ENCODE results near the gene HES5. TPM values are rescaled to one million over a fixed set of nuclear protein-coding genes. Genes with fewer than 3 reads are reported as not detected.

Gene HES5
- total RNA-seq, 1 donor from 2014 or later: 1.6 TPM

GRCh38 chr1:2486041-2486440, 44.0 kb downstream of the HES5 start:
- Histone ChIP-seq H3K27me3 (ENCODE audit: control insufficient read depth in 3 of 3, insufficient read depth in 3 of 3, low read length in 3 of 3) (peaks cover 3 to 15% (median 11%) of the 10 kb centered on the region in 3 donors), H3K4me3 (ENCODE audit: low read length in 3 of 3) (no peak overlapping the region), H3K9me3 (ENCODE audit: control insufficient read depth in 3 of 3, low read length in 3 of 3) (peaks cover 0 to 4% (median 3%) of the 10 kb centered on the region in 3 donors), H3K27ac (ENCODE audit: low read depth, low read length) (no peak overlapping the region), H3K4me1 (ENCODE audit: control insufficient read depth in 3 of 3, insufficient read depth in 3 of 3, low read length in 3 of 3) (no peaks in the 10 kb centered on the region), H3K36me3 (ENCODE audit: control insufficient read depth in 3 of 3, insufficient read depth in 3 of 3, low read length in 3 of 3) (no peaks in the 10 kb centered on the region), H3K9ac (ENCODE audit: low read depth in 1 of 3, low read length in 3 of 3) (no peak overlapping the region)

GRCh38 chr1:2483970-2484369, 46.1 kb downstream of the HES5 start:
- Histone ChIP-seq H3K27me3 (ENCODE audit: control insufficient read depth in 3 of 3, insufficient read depth in 3 of 3, low read length in 3 of 3) (peaks cover under 1 to 7% (median 4%) of the 10 kb centered on the region in 3 donors), H3K4me1 (ENCODE audit: control insufficient read depth in 3 of 3, insufficient read depth in 3 of 3, low read length in 3 of 3) (no peaks in the 10 kb centered on the region), H3K4me3 (ENCODE audit: low read length in 3 of 3) (no peak overlapping the region), H3K36me3 (ENCODE audit: control insufficient read depth in 3 of 3, insufficient read depth in 3 of 3, low read length in 3 of 3) (no peaks in the 10 kb centered on the region), H3K9me3 (ENCODE audit: control insufficient read depth in 3 of 3, low read length in 3 of 3) (peaks cover 0 to 4% (median 3%) of the 10 kb centered on the region in 3 donors), H3K27ac (ENCODE audit: low read depth, low read length) (no peak overlapping the region), H3K9ac (ENCODE audit: low read depth in 1 of 3, low read length in 3 of 3) (no peak overlapping the region)

GRCh38 chr1:2483026-2483425, 47.0 kb downstream of the HES5 start:
- Histone ChIP-seq H3K27me3 (ENCODE audit: control insufficient read depth in 3 of 3, insufficient read depth in 3 of 3, low read length in 3 of 3) (peaks cover 0 to 6% (median 4%) of the 10 kb centered on the region in 3 donors), H3K9ac (ENCODE audit: low read depth in 1 of 3, low read length in 3 of 3) (no peak overlapping the region), H3K4me3 (ENCODE audit: low read length in 3 of 3) (no peak overlapping the region), H3K36me3 (ENCODE audit: control insufficient read depth in 3 of 3, insufficient read depth in 3 of 3, low read length in 3 of 3) (no peaks in the 10 kb centered on the region), H3K4me1 (ENCODE audit: control insufficient read depth in 3 of 3, insufficient read depth in 3 of 3, low read length in 3 of 3) (no peaks in the 10 kb centered on the region), H3K27ac (ENCODE audit: low read depth, low read length) (no peak overlapping the region), H3K9me3 (ENCODE audit: control insufficient read depth in 3 of 3, low read length in 3 of 3) (no peaks in the 10 kb centered on the region)

- peaks cover 0 to 6% (median 4%) of the 10 kb centered on the region in 3 donors for H3K27me3 ChIP-seq (ENCODE audit: control insufficient read depth in 3 of 3, insufficient read depth in 3 of 3, low read length in 3 of 3)
- H3K9me3 ChIP-seq (ENCODE audit: control insufficient read depth in 3 of 3, low read length in 3 of 3): no peaks in the 10 kb centered on the region
- H3K4me3 ChIP-seq (ENCODE audit: low read length in 3 of 3): no peak overlapping the region
- H3K9ac ChIP-seq (ENCODE audit: low read depth in 1 of 3, low read length in 3 of 3): no peak overlapping the region
- no peak overlapping the region for H3K27ac ChIP-seq (ENCODE audit: low read depth, low read length)
- H3K4me1 ChIP-seq (ENCODE audit: control insufficient read depth in 3 of 3, insufficient read depth in 3 of 3, low read length in 3 of 3): no peaks in the 10 kb centered on the region
- no peaks in the 10 kb centered on the region for H3K36me3 ChIP-seq (ENCODE audit: control insufficient read depth in 3 of 3, insufficient read depth in 3 of 3, low read length in 3 of 3)
Measured at GRCh38 chr1:2482588-2482987, 47.5 kb downstream of the HES5 start.

- Histone ChIP-seq H3K27ac (ENCODE audit: low read depth, low read length) (no peak overlapping the region), H3K4me3 (ENCODE audit: low read length in 3 of 3) (no peak overlapping the region), H3K4me1 (ENCODE audit: control insufficient read depth in 3 of 3, insufficient read depth in 3 of 3, low read length in 3 of 3) (no peaks in the 10 kb centered on the region), H3K9me3 (ENCODE audit: control insufficient read depth in 3 of 3, low read length in 3 of 3) (no peaks in the 10 kb centered on the region), H3K9ac (ENCODE audit: low read depth in 1 of 3, low read length in 3 of 3) (no peak overlapping the region), H3K36me3 (ENCODE audit: control insufficient read depth in 3 of 3, insufficient read depth in 3 of 3, low read length in 3 of 3) (no peaks in the 10 kb centered on the region), H3K27me3 (ENCODE audit: control insufficient read depth in 3 of 3, insufficient read depth in 3 of 3, low read length in 3 of 3) (peaks cover 0 to 5% (median 4%) of the 10 kb centered on the region in 3 donors)
Measured at GRCh38 chr1:2481885-2482284, 48.2 kb downstream of the HES5 start.

GRCh38 chr1:2480986-2481364, 49.1 kb downstream of the HES5 start:
- Histone ChIP-seq H3K27me3 (ENCODE audit: control insufficient read depth in 3 of 3, insufficient read depth in 3 of 3, low read length in 3 of 3) (peaks cover 0 to 4% (median 0%) of the 10 kb centered on the region in 3 donors), H3K27ac (ENCODE audit: low read depth, low read length) (no peak overlapping the region), H3K4me1 (ENCODE audit: control insufficient read depth in 3 of 3, insufficient read depth in 3 of 3, low read length in 3 of 3) (no peaks in the 10 kb centered on the region), H3K9me3 (ENCODE audit: control insufficient read depth in 3 of 3, low read length in 3 of 3) (no peaks in the 10 kb centered on the region), H3K9ac (ENCODE audit: low read depth in 1 of 3, low read length in 3 of 3) (no peak overlapping the region), H3K36me3 (ENCODE audit: control insufficient read depth in 3 of 3, insufficient read depth in 3 of 3, low read length in 3 of 3) (no peaks in the 10 kb centered on the region), H3K4me3 (ENCODE audit: low read length in 3 of 3) (no peak overlapping the region)

- no peaks in the 10 kb centered on the region for H3K36me3 ChIP-seq (ENCODE audit: control insufficient read depth in 3 of 3, insufficient read depth in 3 of 3, low read length in 3 of 3)
- H3K9me3 ChIP-seq (ENCODE audit: control insufficient read depth in 3 of 3, low read length in 3 of 3): no peaks in the 10 kb centered on the region
- no peaks in the 10 kb centered on the region for H3K27me3 ChIP-seq (ENCODE audit: control insufficient read depth in 3 of 3, insufficient read depth in 3 of 3, low read length in 3 of 3)
- no peak overlapping the region for H3K27ac ChIP-seq (ENCODE audit: low read depth, low read length)
- peaks cover 2 to 5% (median 3%) of the 10 kb centered on the region in 3 donors for H3K4me1 ChIP-seq (ENCODE audit: control insufficient read depth in 3 of 3, insufficient read depth in 3 of 3, low read length in 3 of 3)
- no peak overlapping the region for H3K9ac ChIP-seq (ENCODE audit: low read depth in 1 of 3, low read length in 3 of 3)
- H3K4me3 ChIP-seq (ENCODE audit: low read length in 3 of 3): no peak overlapping the region
Measured at GRCh38 chr1:2480236-2480985, 49.7 kb downstream of the HES5 start.

- Histone ChIP-seq H3K27ac (ENCODE audit: low read depth, low read length) (no peak overlapping the region), H3K4me1 (ENCODE audit: control insufficient read depth in 3 of 3, insufficient read depth in 3 of 3, low read length in 3 of 3) (peaks cover 5 to 13% (median 11%) of the 10 kb centered on the region in 3 donors), H3K9ac (ENCODE audit: low read depth in 1 of 3, low read length in 3 of 3) (no peak overlapping the region), H3K36me3 (ENCODE audit: control insufficient read depth in 3 of 3, insufficient read depth in 3 of 3, low read length in 3 of 3) (no peaks in the 10 kb centered on the region), H3K4me3 (ENCODE audit: low read length in 3 of 3) (no peak overlapping the region), H3K9me3 (ENCODE audit: control insufficient read depth in 3 of 3, low read length in 3 of 3) (no peaks in the 10 kb centered on the region), H3K27me3 (ENCODE audit: control insufficient read depth in 3 of 3, insufficient read depth in 3 of 3, low read length in 3 of 3) (no peaks in the 10 kb centered on the region)
Measured at GRCh38 chr1:2479618-2480017, 50.4 kb downstream of the HES5 start.

GRCh38 chr1:2479186-2479585, 50.9 kb downstream of the HES5 start:
- H3K4me3 ChIP-seq (ENCODE audit: low read length in 3 of 3): no peak overlapping the region
- no peaks in the 10 kb centered on the region for H3K9me3 ChIP-seq (ENCODE audit: control insufficient read depth in 3 of 3, low read length in 3 of 3)
- peaks cover 5 to 15% (median 11%) of the 10 kb centered on the region in 3 donors for H3K4me1 ChIP-seq (ENCODE audit: control insufficient read depth in 3 of 3, insufficient read depth in 3 of 3, low read length in 3 of 3)
- H3K27ac ChIP-seq (ENCODE audit: low read depth, low read length): no peak overlapping the region
- no peak overlapping the region for H3K9ac ChIP-seq (ENCODE audit: low read depth in 1 of 3, low read length in 3 of 3)
- H3K36me3 ChIP-seq (ENCODE audit: control insufficient read depth in 3 of 3, insufficient read depth in 3 of 3, low read length in 3 of 3): no peaks in the 10 kb centered on the region
- no peaks in the 10 kb centered on the region for H3K27me3 ChIP-seq (ENCODE audit: control insufficient read depth in 3 of 3, insufficient read depth in 3 of 3, low read length in 3 of 3)

Data from skeletal muscle tissue (tissue), 4 donors.